Stimulated activated CD8-positive, alpha-beta memory T cell treated with anti-CD3 and anti-CD28 coated beads, Interleukin-4, amount 100 ng/mL, for 48 hours (primary cell): ENCODE results near the gene CCDC146.
"Not testable (repeated sequence)": the region's sequence is repeated elsewhere in the genome, so short reads cannot be mapped to it uniquely, and the experiment has no call there.

Experiments used
- DNase-seq: peaks from one replicate; pipeline ENCODE4 v3.0.0-alpha.2; 2020

CCDC146 gene

DNA sequence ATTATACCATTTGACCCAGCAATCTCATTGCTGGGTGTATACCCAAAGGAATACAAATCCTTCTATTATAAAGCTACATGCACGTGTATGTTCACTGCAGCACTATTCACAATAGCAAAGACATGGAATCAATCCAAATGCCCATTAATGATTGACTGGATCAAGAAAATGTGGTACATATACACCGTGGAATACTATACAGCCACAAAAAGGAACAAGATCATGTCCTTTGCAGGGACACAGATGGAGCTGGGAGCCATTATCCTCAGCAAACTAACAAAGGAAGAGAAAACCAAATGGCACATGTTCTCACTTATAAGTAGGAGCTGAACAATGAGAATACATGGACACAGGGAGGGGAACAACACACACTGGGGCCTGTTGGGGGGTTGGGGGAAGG, 211.6 kb downstream of the CCDC146 start:
- not testable (repeated sequence) for DNase-seq

DNA sequence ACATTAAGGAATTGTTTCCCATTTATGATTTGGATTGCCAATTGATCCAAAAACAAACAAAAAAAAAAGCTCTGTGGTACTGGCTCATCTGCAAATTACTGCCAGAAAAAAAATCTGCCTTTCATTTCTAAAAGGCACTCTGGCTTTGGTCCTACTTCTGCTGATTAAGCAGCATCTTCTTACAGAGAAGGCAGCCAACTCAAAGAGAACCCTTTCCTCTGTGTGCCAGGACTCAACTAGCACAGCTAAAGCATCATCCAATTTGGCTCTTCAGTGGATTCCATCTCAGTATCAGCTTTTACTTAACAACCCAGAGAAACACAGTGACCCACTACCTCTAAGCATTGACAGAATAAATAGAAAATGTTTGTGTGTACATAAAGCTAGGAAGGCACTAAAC, 213.2 kb downstream of the CCDC146 start:
- no peak for DNase-seq

GRCh38 chr7:77337456-77337990, 215.1 kb downstream of the CCDC146 start:
- DNase-seq: no peak

GRCh38 chr7:77338260-77338659, 215.8 kb downstream of the CCDC146 start:
- DNase-seq: no peak

DNA sequence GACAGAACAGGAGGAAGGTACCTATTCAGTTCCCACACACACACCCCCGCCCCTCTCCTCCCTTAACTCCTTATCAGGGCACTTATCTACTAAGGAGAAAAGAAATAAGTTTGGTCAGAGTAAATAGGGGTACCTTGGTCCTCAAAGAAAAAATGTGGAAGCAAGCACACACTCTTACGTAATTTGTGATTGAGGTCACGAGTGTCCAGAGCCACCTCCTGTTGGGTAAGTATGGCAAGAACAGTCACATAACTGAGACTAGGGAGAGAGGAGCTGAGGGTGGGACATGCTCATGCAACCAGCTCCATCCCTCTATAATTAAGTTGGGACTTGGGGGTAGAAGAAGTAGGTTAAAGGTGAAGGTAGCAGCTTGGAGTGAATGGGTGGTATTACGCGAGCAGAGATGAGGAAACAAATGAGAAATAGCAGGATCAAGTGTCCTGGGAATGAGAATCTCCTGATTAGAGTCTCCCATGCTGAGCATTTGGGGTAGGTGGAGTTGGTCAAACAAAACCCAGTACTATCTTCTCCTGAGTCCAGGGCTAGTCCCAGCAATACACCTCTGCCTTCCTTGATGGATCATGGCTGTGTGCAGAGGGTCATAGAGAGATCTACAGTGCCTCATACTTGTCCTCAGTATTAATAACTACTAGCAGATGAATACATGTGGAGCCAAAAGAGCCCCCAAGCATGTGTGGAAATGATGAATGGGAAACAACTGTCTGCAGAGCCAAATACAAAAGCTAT, 216.6 kb downstream of the CCDC146 start:
- no peak for DNase-seq

- no peak for DNase-seq
Observed at GRCh38 chr7:77339726-77340125, 217.3 kb downstream of the CCDC146 start.
